GM23338 (cell line): Measurements from ENCODE around the gene RTN3. TPM values are rescaled to one million over a fixed set of nuclear protein-coding genes. Genes with fewer than 3 reads are reported as not detected.

Source experiments
- ATAC-seq: fragments of 200-7000 bp; cut with Tn5 transposase; 3 replicates; pipeline ENCODE4 v1.9.1; 2020
- DNase-seq: peaks from one replicate; pipeline ENCODE4 v3.0.0-alpha.2; 2015; ENCODE audit warnings: low spot score
- H2AFZ ChIP-seq: fragments of 200-600 bp; sonication (generic); 2 replicates; pipeline ENCODE4 v1.8.0; 2016; ENCODE audit warnings: antibody characterized with exemption, mild to moderate bottlenecking, moderate library complexity
- H3F3A ChIP-seq: fragments of 200-600 bp; sonication (generic); replicated peaks from 2 replicates; pipeline ENCODE4 v1.8.0; 2017; ENCODE audit warnings: antibody characterized with exemption, mixed run types, low read depth
- H3K27ac ChIP-seq: fragments of 200-600 bp; sonication (generic); 2 replicates; pipeline ENCODE4 v1.6.1; 2016; ENCODE audit warnings: low read depth
- H3K27me3 ChIP-seq: fragments of 200-600 bp; sonication (generic); 2 replicates; pipeline ENCODE4 v1.8.0; 2016; ENCODE audit warnings: mild to moderate bottlenecking, mixed run types, moderate library complexity; ENCODE audit not compliant: insufficient read depth
- H3K36me3 ChIP-seq: fragments of 200-600 bp; sonication (generic); 2 replicates; pipeline ENCODE4 v1.8.0; 2016; ENCODE audit warnings: mild to moderate bottlenecking; ENCODE audit not compliant: insufficient read depth
- H3K4me1 ChIP-seq: fragments of 200-600 bp; sonication (generic); 2 replicates; pipeline ENCODE4 v1.8.0; 2016; ENCODE audit warnings: mild to moderate bottlenecking, moderate library complexity; ENCODE audit not compliant: insufficient read depth
- H3K4me2 ChIP-seq: fragments of 200-600 bp; sonication (generic); 2 replicates; pipeline ENCODE4 v1.7.1; 2017; ENCODE audit warnings: mixed run types
- H3K4me3 ChIP-seq: fragments of 200-600 bp; sonication (generic); 2 replicates; pipeline ENCODE4 v1.6.1; 2016; ENCODE audit warnings: mixed run types
- H3K79me2 ChIP-seq: fragments of 200-600 bp; sonication (generic); replicated peaks from 2 replicates; pipeline ENCODE4 v1.8.0; 2017; ENCODE audit warnings: mild to moderate bottlenecking; ENCODE audit not compliant: insufficient read depth
- H3K9me2 ChIP-seq: fragments of 200-600 bp; sonication (generic); 2 replicates; pipeline ENCODE4 v1.8.0; 2017; ENCODE audit not compliant: insufficient read depth
- H4K20me1 ChIP-seq: fragments of 200-600 bp; sonication (generic); replicated peaks from 2 replicates; pipeline ENCODE4 v1.8.0; 2017; ENCODE audit warnings: mild to moderate bottlenecking; ENCODE audit not compliant: insufficient read depth
- H3K27ac Mint-ChIP-seq: 2 replicates; pipeline ENCODE4 v1.8.0; 2020; ENCODE audit warnings: inconsistent platforms, mild to moderate bottlenecking, moderate library complexity, mixed read lengths
- H3K27me3 Mint-ChIP-seq: 3 replicates; pipeline ENCODE4 v1.8.0; 2022; ENCODE audit warnings: low read depth, mild to moderate bottlenecking, moderate library complexity, mixed read lengths, inconsistent platforms; ENCODE audit not compliant: insufficient read depth, poor library complexity
- H3K36me3 Mint-ChIP-seq: 3 replicates; pipeline ENCODE4 v1.8.0; 2021; ENCODE audit warnings: low read depth, mild to moderate bottlenecking, inconsistent platforms, moderate library complexity, mixed read lengths
- H3K4me1 Mint-ChIP-seq: 3 replicates; pipeline ENCODE4 v1.8.0; 2020; ENCODE audit warnings: mild to moderate bottlenecking, inconsistent platforms, mixed read lengths
- H3K4me3 Mint-ChIP-seq: 3 replicates; pipeline ENCODE4 v1.8.0; 2021; ENCODE audit warnings: moderate library complexity, mild to moderate bottlenecking, inconsistent platforms, mixed read lengths
- H3K9me3 Mint-ChIP-seq: 3 replicates; pipeline ENCODE4 v1.8.0; 2020; ENCODE audit warnings: moderate library complexity, mild to moderate bottlenecking, inconsistent platforms, mixed read lengths
- CREB1 ChIP-seq: fragments of 250-450 bp; sonication (Bioruptor Pico); IDR thresholded peaks from 2 replicates; pipeline ENCODE4 v1.5.0; 2020; ENCODE audit warnings: low read depth, mild to moderate bottlenecking, moderate library complexity
- EZH2 ChIP-seq: fragments of 200-600 bp; sonication (generic); IDR thresholded peaks from one replicate; pipeline ENCODE4 v1.8.0; 2017; ENCODE audit warnings: antibody characterized with exemption, mild to moderate bottlenecking, low read depth; ENCODE audit not compliant: unreplicated experiment
- EZH2phosphoT487 ChIP-seq: fragments of 200-600 bp; sonication (generic); IDR thresholded peaks from one replicate; pipeline ENCODE4 v1.8.1; 2018; ENCODE audit warnings: antibody characterized with exemption; ENCODE audit not compliant: unreplicated experiment
- NANOG ChIP-seq: IDR thresholded peaks from 2 replicates; pipeline ENCODE4 v1.6.1; 2016; ENCODE audit warnings: antibody characterized with exemption, borderline replicate concordance
- POLR2AphosphoS5 ChIP-seq: IDR thresholded peaks from 2 replicates; pipeline ENCODE4 v1.6.1; 2016; ENCODE audit warnings: antibody characterized with exemption, low read depth
- ZNF331 ChIP-seq: fragments of 250-450 bp; sonication (Bioruptor Pico); IDR thresholded peaks from 2 replicates; pipeline ENCODE4 v1.5.0; 2020; ENCODE audit warnings: low read depth, mild to moderate bottlenecking, moderate library complexity
- polyA plus RNA-seq: library from polyadenylated mRNA; unstranded; fragments of >200 nt; fragmentation: Nextera tagmentation; extraction: Ambion mirVana; gene quantifications from 2 replicates; pipeline ENCODE4 v1.2.1, GENCODE V29; 2016
- total RNA-seq: library from RNA; depleted of rRNA; stranded (reverse); fragments of >200 nt; shearing (Covaris generic); gene quantifications from 2 replicates; pipeline ENCODE4 v1.2.3, GENCODE V29; 2014
- TF ChIP-seq, protein P1 (sequence below): IDR thresholded peaks from 2 replicates; pipeline ENCODE4 v1.6.1; 2016; ENCODE audit warnings: antibody characterized with exemption
- TF ChIP-seq, protein P2 (sequence below): fragments of 250-450 bp; sonication (Bioruptor Pico); IDR thresholded peaks from 2 replicates; pipeline ENCODE4 v1.5.0; 2020; ENCODE audit warnings: mild to moderate bottlenecking, moderate library complexity
- TF ChIP-seq, protein P3 (sequence below), 2 experiments: fragments of 200-600 bp in 1 of 2; sonication (generic) in 1 of 2; conservative IDR thresholded peaks; 2 replicates each; pipeline versions ENCODE4 v1.5.1 to v1.6.1; 2016 to 2017; ENCODE audit warnings: antibody characterized with exemption in 2 of 2, low read depth in 2 of 2, mild to moderate bottlenecking in 2 of 2, moderate library complexity in 1 of 2

RTN3 gene
- total and polyA plus RNA-seq, 2 experiments from 2014 or later: 138 to 162 TPM

DNA sequence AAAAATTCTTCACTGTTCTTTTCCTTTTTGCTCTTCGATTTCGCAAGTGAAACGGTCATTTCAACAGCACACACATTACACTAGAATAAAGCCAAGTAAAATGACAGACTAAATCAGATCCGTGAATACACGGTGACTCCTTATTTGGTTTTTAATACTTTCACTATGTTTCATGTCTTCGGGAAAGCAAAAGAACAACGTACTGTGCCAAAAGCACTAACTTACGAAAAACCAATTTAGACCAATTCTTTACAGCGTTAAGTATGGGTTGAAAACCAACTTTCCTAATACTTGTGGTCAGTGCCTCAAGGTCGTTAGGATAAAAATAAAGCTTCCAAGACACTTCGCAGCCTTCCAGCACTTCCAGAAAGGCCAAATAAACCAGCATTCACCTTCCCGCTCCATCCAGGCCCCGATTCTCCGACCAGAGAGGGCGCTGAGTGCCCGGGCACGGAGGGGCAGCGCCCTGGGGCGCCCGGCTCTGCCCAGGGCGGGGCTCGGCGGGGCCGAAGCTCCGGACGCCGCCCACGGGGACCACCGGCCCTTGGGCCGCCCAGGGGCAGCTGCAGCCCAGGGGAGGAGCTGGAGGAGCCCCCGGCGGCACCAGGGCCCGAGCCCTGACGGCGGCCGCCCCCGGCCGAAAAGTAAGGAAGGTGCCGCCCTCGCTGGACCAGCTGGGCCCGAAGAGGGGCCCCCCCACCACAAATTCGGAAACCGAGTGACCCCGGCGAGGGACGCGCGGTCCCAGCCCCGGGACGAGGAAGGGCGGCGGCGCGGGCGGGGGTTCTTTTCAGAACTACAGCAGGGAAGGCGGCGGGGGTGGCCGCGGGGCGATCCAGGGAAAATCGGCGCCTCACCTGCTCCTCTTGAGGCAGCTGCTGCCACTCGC is 10.6 kb upstream of the RTN3 start:
- H3K36me3 Mint-ChIP-seq: peaks cover 2% of the 10 kb centered on the region; the same call in 2 of the 3 replicates
- peak; percentile 62 for ATAC-seq
- Histone ChIP-seq H3K36me3 (no peaks in the 10 kb centered on the region), H2AFZ (peak overlapping the region; percentile 90), H3K27ac (no peak overlapping the region), H3F3A (peaks cover 3% of the 10 kb centered on the region), H3K4me1 (peaks cover 11% of the 10 kb centered on the region; the same call in 1 of the 2 replicates), H4K20me1 (peaks cover 26% of the 10 kb centered on the region), H3K79me2 (peaks cover 47% of the 10 kb centered on the region), H3K4me2 (peak overlapping the region; percentile 84), H3K27me3 (no peaks in the 10 kb centered on the region), H3K4me3 (peak overlapping the region; percentile 54), H3K9me2 (no peaks in the 10 kb centered on the region)
- H3K9me3 Mint-ChIP-seq: peaks cover 11% of the 10 kb centered on the region
- H3K4me1 Mint-ChIP-seq: peaks cover 15% of the 10 kb centered on the region
- TF ChIP-seq, protein P1, sequence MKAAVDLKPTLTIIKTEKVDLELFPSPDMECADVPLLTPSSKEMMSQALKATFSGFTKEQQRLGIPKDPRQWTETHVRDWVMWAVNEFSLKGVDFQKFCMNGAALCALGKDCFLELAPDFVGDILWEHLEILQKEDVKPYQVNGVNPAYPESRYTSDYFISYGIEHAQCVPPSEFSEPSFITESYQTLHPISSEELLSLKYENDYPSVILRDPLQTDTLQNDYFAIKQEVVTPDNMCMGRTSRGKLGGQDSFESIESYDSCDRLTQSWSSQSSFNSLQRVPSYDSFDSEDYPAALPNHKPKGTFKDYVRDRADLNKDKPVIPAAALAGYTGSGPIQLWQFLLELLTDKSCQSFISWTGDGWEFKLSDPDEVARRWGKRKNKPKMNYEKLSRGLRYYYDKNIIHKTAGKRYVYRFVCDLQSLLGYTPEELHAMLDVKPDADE: no peak
- TF ChIP-seq ZNF331 (CRISPR knock-in tag): no peak
- TF ChIP-seq POLR2AphosphoS5: no peak; the same call in 1 of the 2 replicates
- TF ChIP-seq, protein P2, sequence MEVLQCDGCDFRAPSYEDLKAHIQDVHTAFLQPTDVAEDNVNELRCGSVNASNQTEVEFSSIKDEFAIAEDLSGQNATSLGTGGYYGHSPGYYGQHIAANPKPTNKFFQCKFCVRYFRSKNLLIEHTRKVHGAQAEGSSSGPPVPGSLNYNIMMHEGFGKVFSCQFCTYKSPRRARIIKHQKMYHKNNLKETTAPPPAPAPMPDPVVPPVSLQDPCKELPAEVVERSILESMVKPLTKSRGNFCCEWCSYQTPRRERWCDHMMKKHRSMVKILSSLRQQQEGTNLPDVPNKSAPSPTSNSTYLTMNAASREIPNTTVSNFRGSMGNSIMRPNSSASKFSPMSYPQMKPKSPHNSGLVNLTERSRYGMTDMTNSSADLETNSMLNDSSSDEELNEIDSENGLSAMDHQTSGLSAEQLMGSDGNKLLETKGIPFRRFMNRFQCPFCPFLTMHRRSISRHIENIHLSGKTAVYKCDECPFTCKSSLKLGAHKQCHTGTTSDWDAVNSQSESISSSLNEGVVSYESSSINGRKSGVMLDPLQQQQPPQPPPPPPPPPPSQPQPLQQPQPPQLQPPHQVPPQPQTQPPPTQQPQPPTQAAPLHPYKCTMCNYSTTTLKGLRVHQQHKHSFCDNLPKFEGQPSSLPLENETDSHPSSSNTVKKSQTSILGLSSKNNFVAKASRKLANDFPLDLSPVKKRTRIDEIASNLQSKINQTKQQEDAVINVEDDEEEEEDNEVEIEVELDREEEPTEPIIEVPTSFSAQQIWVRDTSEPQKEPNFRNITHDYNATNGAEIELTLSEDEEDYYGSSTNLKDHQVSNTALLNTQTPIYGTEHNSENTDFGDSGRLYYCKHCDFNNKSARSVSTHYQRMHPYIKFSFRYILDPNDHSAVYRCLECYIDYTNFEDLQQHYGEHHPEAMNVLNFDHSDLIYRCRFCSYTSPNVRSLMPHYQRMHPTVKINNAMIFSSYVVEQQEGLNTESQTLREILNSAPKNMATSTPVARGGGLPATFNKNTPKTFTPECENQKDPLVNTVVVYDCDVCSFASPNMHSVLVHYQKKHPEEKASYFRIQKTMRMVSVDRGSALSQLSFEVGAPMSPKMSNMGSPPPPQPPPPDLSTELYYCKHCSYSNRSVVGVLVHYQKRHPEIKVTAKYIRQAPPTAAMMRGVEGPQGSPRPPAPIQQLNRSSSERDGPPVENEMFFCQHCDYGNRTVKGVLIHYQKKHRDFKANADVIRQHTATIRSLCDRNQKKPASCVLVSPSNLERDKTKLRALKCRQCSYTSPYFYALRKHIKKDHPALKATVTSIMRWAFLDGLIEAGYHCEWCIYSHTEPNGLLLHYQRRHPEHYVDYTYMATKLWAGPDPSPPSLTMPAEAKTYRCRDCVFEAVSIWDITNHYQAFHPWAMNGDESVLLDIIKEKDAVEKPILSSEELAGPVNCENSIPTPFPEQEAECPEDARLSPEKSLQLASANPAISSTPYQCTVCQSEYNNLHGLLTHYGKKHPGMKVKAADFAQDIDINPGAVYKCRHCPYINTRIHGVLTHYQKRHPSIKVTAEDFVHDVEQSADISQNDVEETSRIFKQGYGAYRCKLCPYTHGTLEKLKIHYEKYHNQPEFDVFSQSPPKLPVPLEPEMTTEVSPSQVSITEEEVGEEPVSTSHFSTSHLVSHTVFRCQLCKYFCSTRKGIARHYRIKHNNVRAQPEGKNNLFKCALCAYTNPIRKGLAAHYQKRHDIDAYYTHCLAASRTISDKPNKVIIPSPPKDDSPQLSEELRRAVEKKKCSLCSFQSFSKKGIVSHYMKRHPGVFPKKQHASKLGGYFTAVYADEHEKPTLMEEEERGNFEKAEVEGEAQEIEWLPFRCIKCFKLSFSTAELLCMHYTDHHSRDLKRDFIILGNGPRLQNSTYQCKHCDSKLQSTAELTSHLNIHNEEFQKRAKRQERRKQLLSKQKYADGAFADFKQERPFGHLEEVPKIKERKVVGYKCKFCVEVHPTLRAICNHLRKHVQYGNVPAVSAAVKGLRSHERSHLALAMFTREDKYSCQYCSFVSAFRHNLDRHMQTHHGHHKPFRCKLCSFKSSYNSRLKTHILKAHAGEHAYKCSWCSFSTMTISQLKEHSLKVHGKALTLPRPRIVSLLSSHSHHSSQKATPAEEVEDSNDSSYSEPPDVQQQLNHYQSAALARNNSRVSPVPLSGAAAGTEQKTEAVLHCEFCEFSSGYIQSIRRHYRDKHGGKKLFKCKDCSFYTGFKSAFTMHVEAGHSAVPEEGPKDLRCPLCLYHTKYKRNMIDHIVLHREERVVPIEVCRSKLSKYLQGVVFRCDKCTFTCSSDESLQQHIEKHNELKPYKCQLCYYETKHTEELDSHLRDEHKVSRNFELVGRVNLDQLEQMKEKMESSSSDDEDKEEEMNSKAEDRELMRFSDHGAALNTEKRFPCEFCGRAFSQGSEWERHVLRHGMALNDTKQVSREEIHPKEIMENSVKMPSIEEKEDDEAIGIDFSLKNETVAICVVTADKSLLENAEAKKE: no peak
- no peak for TF ChIP-seq NANOG
- TF ChIP-seq, protein P3, sequence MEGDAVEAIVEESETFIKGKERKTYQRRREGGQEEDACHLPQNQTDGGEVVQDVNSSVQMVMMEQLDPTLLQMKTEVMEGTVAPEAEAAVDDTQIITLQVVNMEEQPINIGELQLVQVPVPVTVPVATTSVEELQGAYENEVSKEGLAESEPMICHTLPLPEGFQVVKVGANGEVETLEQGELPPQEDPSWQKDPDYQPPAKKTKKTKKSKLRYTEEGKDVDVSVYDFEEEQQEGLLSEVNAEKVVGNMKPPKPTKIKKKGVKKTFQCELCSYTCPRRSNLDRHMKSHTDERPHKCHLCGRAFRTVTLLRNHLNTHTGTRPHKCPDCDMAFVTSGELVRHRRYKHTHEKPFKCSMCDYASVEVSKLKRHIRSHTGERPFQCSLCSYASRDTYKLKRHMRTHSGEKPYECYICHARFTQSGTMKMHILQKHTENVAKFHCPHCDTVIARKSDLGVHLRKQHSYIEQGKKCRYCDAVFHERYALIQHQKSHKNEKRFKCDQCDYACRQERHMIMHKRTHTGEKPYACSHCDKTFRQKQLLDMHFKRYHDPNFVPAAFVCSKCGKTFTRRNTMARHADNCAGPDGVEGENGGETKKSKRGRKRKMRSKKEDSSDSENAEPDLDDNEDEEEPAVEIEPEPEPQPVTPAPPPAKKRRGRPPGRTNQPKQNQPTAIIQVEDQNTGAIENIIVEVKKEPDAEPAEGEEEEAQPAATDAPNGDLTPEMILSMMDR (conservative IDR thresholded peaks at IDR 0.05; ENCODE audit: low read depth in 2 of 2): peak; percentile 38 to 72
- TF ChIP-seq CREB1 (CRISPR knock-in tag): no peak
- no peak for TF ChIP-seq EZH2
- no peak for TF ChIP-seq EZH2phosphoT487
- peaks cover 15% of the 10 kb centered on the region for H3K27me3 Mint-ChIP-seq
- H3K27ac Mint-ChIP-seq: no peak overlapping the region
- H3K4me3 Mint-ChIP-seq: peak overlapping the region; percentile 73
- DNase-seq: peak; percentile 68
